SIG-M5 (cell line): Measurements from ENCODE around the gene IQGAP2.

Experiments used
- DNase-seq: peaks from one replicate; lab custom pipeline; 2025; lab: John Stamatoyannopoulos, UW

IQGAP2 gene

DNA sequence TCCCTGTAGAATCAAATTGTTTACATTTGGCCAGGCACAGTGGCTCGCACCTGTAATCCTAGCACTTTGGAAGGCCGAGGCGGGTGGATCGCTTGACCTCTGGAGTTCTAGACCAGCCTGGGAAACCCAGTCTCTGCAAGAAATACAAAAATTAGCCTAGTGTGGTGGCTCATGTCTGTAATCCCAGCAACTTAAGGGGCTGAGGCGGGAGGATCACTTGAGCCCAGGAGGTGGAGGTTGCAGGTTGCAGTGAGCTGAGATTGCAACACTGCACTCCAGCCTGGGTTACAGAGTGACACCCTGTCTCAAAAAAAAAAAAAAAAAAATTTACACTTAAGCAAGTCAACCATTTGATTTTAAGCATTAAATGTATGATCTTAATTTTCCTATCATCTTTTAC, 17.5 kb upstream of the IQGAP2 start:
- DNase-seq = no peak

DNA sequence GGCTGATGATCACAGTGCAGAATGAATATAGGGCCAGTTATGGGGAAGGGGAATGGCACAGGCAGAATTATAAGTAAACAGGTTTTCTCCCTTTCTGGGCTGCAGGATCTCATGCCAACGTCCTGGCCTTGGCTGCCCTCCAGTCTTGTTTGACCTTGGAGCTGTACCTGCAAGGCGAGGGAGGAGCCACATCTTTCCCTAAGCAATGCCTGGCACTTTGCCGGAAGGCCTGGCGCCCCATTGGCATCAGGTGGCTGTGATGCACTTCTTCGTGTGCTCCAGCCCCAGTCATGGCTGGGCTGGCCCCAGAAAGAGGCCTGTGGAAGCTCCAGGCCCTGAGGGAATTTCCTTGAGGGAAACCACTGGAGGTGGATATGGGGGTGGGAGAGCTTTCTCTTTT, 16.7 kb upstream of the IQGAP2 start:
- DNase-seq = no peak

DNA sequence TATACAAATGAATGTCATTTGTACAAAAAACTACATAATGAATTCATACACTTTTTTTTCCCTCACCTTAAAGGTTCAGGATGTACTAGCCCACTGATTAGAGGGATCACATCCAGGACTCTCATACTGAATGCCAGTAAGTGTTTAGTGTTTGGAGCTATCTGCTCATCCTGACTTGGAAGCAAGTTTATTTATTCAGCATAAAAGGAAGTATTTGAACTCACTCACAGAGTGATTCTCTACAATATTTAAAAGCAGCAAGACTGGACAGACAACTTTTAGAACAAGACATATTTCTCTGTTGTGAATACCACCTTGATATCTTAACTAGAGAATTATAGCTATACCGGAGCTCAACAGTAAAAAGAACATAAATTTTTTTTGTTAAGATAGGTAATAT, 14.8 kb upstream of the IQGAP2 start:
- no peak for DNase-seq

GRCh38 chr5:76388791-76389512, 14.1 kb upstream of the IQGAP2 start:
- no peak for DNase-seq

DNA sequence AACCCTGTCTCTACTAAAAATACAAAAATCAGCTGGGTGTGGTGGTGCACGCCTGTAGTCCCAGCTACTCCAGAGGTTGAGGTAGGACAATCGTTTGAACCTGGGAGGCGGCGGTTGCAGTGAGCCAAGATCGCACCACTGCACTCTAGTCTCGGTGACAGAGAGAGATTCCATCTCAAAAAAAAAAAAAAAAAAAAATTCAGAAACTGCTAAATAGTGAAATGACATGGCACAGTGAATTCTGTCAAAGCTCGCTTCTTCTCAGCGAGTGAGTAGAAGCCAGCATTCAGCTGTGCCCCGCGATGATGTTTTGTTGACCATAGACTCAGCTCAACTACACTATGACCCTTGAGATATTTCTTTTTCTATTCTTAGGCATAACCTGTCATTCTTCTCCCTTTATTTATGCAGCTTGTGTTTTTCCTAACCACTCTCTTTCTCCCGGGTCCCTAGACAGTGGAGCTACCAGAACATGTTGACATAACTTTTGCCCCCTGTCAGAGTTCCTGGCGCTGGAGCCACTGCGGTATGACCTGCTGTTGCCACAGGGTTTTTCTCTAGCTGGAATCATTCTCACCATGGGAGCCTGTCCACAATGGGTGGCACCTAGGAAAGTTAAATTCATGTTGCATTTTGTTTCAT, 13.5 kb upstream of the IQGAP2 start:
- DNase-seq = no peak

- no peak for DNase-seq
Observed at GRCh38 chr5:76391014-76391413, 12.1 kb upstream of the IQGAP2 start.

GRCh38 chr5:76393035-76393680, 9.9 kb upstream of the IQGAP2 start:
- no peak for DNase-seq

DNA sequence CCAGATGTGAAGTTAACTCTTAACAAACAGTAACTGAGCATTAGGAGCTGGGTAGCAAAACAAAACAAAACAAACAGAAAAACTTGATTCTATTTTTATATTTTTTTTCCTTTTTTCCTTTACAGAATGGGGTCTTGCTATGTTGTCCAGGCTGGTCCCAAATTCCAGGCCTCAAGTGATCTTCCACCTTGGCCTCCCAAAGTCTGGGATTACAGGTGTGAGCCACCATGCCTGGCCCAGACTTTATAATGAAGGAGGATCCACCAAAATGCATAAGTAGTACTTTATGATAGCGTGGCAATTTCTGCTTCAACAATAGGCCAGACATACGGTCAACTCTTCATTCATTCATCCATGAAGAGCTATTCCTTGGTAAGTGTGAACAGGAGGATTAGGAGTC, 5.9 kb upstream of the IQGAP2 start:
- no peak for DNase-seq

DNA sequence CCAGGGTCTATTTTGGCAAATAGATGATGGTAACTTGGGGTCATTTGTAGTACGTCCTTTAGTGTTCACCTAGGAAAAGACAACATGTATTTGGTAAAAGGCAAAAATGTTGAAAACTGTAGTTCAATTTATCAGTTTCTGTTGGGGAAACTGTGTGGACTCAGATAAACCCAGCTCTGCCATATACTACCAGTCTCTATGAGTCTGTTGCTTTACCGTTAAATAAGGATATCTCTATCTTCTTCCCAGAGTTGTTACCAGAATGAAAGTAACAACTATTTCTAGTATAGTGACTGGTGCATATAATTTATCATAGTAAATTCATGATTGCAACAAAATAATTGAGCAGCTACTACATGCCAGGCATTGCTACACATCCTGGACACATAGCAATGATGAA, 3.8 kb upstream of the IQGAP2 start:
- DNase-seq = no peak

GRCh38 chr5:76400466-76400865, 2.6 kb upstream of the IQGAP2 start:
- DNase-seq = no peak

GRCh38 chr5:76401801-76402250, 1.3 kb upstream of the IQGAP2 start:
- DNase-seq = no peak

DNA sequence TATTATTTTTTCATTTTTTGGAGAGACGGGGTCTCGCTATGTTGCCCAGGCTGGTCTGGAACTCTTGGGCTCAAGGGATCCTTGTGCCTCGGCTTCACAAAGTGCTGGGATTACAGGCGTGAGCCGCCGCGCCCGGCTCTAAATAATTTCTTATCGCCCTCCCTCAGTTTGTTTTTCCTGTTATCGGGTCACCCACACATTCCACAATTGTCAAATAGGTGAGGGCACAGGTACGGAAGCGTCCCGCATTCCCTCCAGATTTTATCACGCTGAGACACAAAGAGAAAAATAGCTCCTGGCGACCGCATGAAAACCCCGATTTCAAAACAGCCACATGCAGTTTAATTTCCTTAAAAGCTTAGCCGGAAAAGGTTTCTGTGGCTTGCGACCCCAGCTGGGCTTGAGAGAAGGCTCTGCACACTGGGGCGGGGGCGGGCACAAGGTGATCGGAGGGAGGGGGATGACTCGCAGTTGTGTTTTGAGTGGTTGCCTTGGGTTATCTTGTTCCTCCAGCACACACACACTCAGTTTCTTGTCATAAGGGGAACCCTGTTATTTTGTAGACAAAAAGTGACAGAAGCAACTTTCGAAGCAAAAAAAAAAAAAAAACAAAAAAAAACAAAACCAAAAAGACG, 717 bp upstream of the IQGAP2 start:
- DNase-seq = peak; percentile 98

DNA sequence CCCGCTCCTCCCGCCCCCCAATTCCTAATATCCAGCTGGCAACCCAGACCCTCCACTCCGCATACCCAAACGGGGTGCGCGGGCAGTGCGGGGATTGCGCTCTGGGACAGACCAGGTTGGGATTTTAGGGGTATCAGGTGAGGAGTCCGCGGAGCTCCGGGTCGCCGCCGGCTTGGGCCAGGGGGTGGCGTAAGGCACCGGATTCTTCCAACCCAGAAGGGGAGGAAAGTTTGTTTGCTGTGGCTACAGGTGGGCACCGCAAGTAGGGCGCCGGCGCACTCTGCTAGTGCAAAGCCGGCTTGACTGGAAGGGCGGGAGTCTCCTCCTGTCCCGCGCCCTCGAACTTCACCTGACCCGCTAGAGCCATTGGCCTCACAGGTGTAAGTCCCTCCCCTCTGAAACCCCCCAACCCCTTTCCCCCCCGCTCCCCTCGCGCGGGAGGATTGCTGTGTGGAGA, 709 bp downstream of the IQGAP2 start:
- DNase-seq = no peak

- no peak for DNase-seq
Observed at GRCh38 chr5:76404223-76405211, 1.4 kb downstream of the IQGAP2 start.

- no peak for DNase-seq
Observed at GRCh38 chr5:76406014-76406413, 2.9 kb downstream of the IQGAP2 start.

DNA sequence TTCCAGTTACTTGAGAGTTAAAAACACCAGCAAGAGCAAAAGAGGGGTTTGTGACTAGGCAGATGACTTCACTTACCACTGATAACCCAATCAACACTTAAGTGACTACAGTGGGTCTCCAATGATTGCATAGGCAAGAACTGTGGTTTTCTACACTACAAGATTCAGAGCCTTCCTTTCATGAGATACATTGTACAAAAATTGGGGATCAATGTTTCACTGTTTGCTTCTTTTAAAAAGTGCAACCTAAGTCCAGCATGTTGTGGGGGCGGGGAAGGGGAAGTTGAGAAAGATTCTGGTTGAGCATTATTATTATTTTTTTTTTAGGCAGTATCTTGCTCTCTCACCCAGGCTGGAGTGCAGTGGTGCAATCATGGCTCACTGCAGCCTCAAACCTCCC, 3.6 kb downstream of the IQGAP2 start:
- peak; percentile 57 for DNase-seq

- DNase-seq = no peak
Observed at GRCh38 chr5:76408104-76408654, 5.1 kb downstream of the IQGAP2 start.

DNA sequence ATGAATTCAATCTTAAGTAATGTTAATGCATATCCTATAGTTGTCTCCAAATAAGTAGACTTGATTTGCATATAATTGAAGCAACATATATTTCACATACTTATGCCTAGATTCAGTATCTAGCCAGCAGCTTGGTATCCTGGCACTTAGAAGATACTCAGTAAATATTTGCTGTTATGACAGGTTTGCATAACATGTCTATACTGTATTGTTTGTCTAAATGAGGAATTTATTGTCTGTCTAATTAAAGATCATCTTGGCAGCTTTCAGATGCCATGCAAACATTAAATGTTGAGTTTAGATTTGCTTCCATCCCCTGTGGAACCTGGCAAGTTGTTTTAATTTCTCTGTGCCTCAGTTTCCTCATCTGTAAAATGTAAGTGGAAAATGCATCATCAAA, 9.4 kb downstream of the IQGAP2 start:
- DNase-seq = no peak

DNA sequence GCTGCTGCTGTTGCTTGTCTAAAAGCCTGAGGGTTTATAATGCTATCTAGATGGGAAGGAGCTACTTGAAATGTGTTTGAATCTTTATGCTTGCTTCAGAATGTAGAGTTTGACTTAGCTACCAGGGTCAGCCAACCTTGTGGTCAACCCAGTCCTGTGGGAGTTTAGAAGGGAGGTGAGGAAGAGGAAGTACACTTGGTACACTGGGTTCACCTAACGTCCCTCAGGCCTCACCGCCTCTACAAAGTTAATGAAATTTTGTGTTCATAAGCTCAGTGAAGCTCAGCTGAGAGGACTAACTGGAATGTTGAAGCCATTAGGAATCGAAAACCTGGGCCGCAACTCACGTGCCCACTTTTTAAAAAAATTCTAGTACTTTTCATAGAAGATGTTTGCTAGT, 10.7 kb downstream of the IQGAP2 start:
- no peak for DNase-seq

DNA sequence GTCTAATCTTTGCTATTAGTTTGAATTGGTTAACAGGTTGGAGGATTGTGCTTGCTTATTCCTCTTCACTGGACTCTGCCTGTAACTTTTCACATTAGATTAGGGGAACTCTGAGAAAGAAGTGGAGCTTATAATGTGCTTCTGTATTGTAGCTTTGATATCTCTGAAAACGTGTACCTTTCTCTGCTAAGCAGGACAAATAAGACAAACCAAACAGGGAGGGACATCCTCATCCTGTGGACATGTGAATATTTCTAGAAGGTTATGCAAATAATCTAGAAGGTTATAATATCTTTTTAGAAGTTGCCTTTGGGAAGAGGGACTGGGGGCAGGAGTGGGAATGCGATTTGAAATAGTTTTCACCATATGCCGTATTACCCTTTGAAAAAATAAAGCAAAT, 11.7 kb downstream of the IQGAP2 start:
- DNase-seq = no peak

DNA sequence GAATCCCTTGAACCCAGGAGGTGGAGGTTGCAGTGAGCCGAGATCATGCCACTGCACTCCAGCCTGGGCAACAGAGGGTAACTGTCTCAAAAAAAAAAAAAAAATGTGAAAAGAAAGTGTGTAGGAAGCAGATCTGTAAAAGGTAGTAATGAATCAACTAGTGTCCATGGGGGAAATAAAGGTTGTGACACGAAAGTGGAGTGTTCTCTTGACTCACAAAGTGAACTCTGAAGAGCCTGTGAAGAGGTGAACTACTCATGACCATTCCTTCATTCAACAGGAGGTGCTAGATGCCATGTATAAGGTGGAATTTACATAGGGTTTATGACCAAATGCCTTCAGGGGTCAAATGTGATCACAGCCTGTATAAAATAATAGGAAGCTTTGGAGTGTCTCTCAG, 12.8 kb downstream of the IQGAP2 start:
- no peak for DNase-seq
